A673 (cell line): Measurements from ENCODE around the gene CLEC10A. TPM values are rescaled to one million over a fixed set of nuclear protein-coding genes. Genes with fewer than 3 reads are reported as not detected.
"Not testable (repeated sequence)": the region's sequence is repeated elsewhere in the genome, so short reads cannot be mapped to it uniquely, and the experiment has no call there.

ENCODE experiments used
- Bru-seq: library from RNA; stranded (reverse); fragments of 400-500 nt; gene quantifications from one replicate; lab custom pipeline; 2021; lab: Mats Ljungman, UMichigan
- BruChase-seq, 2 experiments: library from RNA; stranded (reverse); fragments of 400-500 nt; gene quantifications; one replicate each; lab custom pipeline; 2021; lab: Mats Ljungman, UMichigan
- BruUV-seq: library from RNA; stranded (reverse); fragments of 400-500 nt; replicated peaks from 2 replicates; lab custom pipeline; 2021; lab: Mats Ljungman, UMichigan
- CTCF ChIA-PET: fragments of 300-600 bp; sonication (Branson Sonifier 250); formaldehyde crosslinking; loops from one replicate; lab custom pipeline; 2022; ENCODE audit warnings: antibody characterized with exemption; lab: Charles Lee
- POLR2A ChIA-PET: fragments of 300-600 bp; sonication (Branson Sonifier 250); formaldehyde crosslinking; loops from one replicate; lab custom pipeline; 2022; ENCODE audit warnings: antibody characterized with exemption; ENCODE audit not compliant: low non-redundant PET; lab: Charles Lee
- DNase-seq: peaks from one replicate; pipeline ENCODE4 v3.0.0-alpha.2; 2015; ENCODE audit warnings: low spot score
- H3K27ac ChIP-seq: fragments of 200-600 bp; sonication (generic); 2 replicates; pipeline ENCODE4 v1.5.1; 2016; ENCODE audit warnings: mixed run types, low read depth, mild to moderate bottlenecking, mixed read lengths, antibody characterized with exemption, low read length; ENCODE audit not compliant: poor library complexity, severe bottlenecking
- H3K27me3 ChIP-seq: fragments of 200-600 bp; sonication (generic); replicated peaks from 2 replicates; pipeline ENCODE4 v1.6.1; 2017; ENCODE audit warnings: mixed run types, low read depth, mild to moderate bottlenecking, mixed read lengths, antibody characterized with exemption, low read length; ENCODE audit not compliant: insufficient read depth, poor library complexity
- H3K36me3 ChIP-seq: fragments of 200-600 bp; sonication (generic); 2 replicates; pipeline ENCODE4 v1.6.1; 2016; ENCODE audit warnings: mixed run types, mild to moderate bottlenecking, mixed read lengths, antibody characterized with exemption, low read length; ENCODE audit not compliant: insufficient read depth, poor library complexity, severe bottlenecking
- H3K4me1 ChIP-seq: fragments of 200-600 bp; sonication (generic); 2 replicates; pipeline ENCODE4 v1.6.1; 2017; ENCODE audit warnings: mixed run types, mild to moderate bottlenecking, mixed read lengths, antibody characterized with exemption, low read length; ENCODE audit not compliant: insufficient read depth, poor library complexity, severe bottlenecking
- H3K4me3 ChIP-seq: fragments of 200-600 bp; sonication (generic); 2 replicates; pipeline ENCODE4 v1.5.1; 2016; ENCODE audit warnings: low read depth, mixed run types, mild to moderate bottlenecking, mixed read lengths, low read length; ENCODE audit not compliant: poor library complexity, severe bottlenecking
- H3K9me3 ChIP-seq: fragments of 200-600 bp; sonication (generic); 2 replicates; pipeline ENCODE4 v1.6.1; 2016; ENCODE audit warnings: mixed run types, low read depth, mild to moderate bottlenecking, mixed read lengths, antibody characterized with exemption, low read length; ENCODE audit not compliant: poor library complexity, severe bottlenecking
- CTCF ChIP-seq: fragments of 300-800, 200-600 bp; sonication (generic); conservative IDR thresholded peaks from 2 replicates; pipeline ENCODE4 v1.5.1; 2017; ENCODE audit warnings: low read depth, mild to moderate bottlenecking, antibody characterized with exemption, low read length, moderate library complexity, mixed read lengths
- EZH2 ChIP-seq: fragments of 200-600 bp; sonication (generic); IDR thresholded peaks from 2 replicates; pipeline ENCODE4 v1.6.1; 2017; ENCODE audit warnings: borderline replicate concordance, low read depth, mild to moderate bottlenecking, mixed read lengths, antibody characterized with exemption, low read length; ENCODE audit not compliant: poor library complexity, severe bottlenecking
- intact Hi-C: fragments of 100-400 bp; cut with micrococcal nuclease; formaldehyde crosslinking; loops from one replicate; pipeline ENCODE4 v1.10.0; 2022; ENCODE audit not compliant: unreplicated experiment
- long read RNA-seq: library from polyadenylated mRNA; stranded (forward); transcript quantifications from one replicate; pipeline ENCODE4 v2.0.0, GENCODE V29; 2022
- total RNA-seq: library from RNA; stranded (reverse); gene quantifications from 2 replicates; pipeline ENCODE4 v1.2.3, GENCODE V29; 2021

CLEC10A gene
- not detected in 2 replicates for total RNA-seq
- not detected for Bru-seq, nascent RNA
- BruChase-seq, experiment 1, labeled RNA remaining after a 2-hour chase = not detected
- not detected for BruChase-seq, experiment 2, labeled RNA remaining after a 6-hour chase
- long read RNA-seq = 0 reads

GRCh38 chr17:7079581-7080455, at the start of gene CLEC10A:
Gene CLEC10A (minus strand): TSS chr17:7080251. CDS start chr17:7078812, 1,439 bp downstream.
- CTCF ChIA-PET = no interaction called here
- Histone ChIP-seq H3K9me3 (no peaks in the 10 kb centered on the region), H3K27me3 (no peaks in the 10 kb centered on the region), H3K36me3 (no peaks in the 10 kb centered on the region), H3K27ac (no peak within 1 kb of the TSS), H3K4me3 (no peak within 1 kb of the TSS), H3K4me1 (peaks cover 4% of the 10 kb centered on the region)
- TF ChIP-seq EZH2 (no peak), CTCF (no peak)
- POLR2A ChIA-PET = no interaction called here
- intact Hi-C loops = no loop called here
- DNase-seq = no peak
- BruUV-seq = no TSS peak

- TF ChIP-seq EZH2 (no peak), CTCF (no peak)
- BruUV-seq = no TSS peak
- no peak overlapping the region for H3K27ac ChIP-seq
- no peak for DNase-seq
- H3K36me3 ChIP-seq = no peaks in the 10 kb centered on the region
- POLR2A ChIA-PET = no interaction called here
- H3K9me3 ChIP-seq = no peaks in the 10 kb centered on the region
- peaks cover 21% of the 10 kb centered on the region for H3K4me1 ChIP-seq
- intact Hi-C loops = no loop called here
- CTCF ChIA-PET = no interaction called here
- H3K4me3 ChIP-seq = no peak overlapping the region
- no peaks in the 10 kb centered on the region for H3K27me3 ChIP-seq
Observed at GRCh38 chr17:7129311-7129710, 49.3 kb upstream of the CLEC10A start.

GRCh38 chr17:7128160-7128559, 48.1 kb upstream of the CLEC10A start:
- Histone ChIP-seq H3K4me1 (peaks cover 13% of the 10 kb centered on the region), H3K27me3 (no peaks in the 10 kb centered on the region), H3K36me3 (no peaks in the 10 kb centered on the region), H3K9me3 (no peaks in the 10 kb centered on the region), H3K4me3 (no peak overlapping the region), H3K27ac (no peak overlapping the region)
- TF ChIP-seq CTCF (no peak), EZH2 (no peak)
- no TSS peak for BruUV-seq
- CTCF ChIA-PET = no interaction called here
- no peak for DNase-seq
- POLR2A ChIA-PET = no interaction called here
- intact Hi-C loops = no loop called here

GRCh38 chr17:7127501-7127900, 47.5 kb upstream of the CLEC10A start:
- CTCF ChIA-PET = not testable (repeated sequence)

GRCh38 chr17:7126386-7126785, 46.3 kb upstream of the CLEC10A start:
- not testable (repeated sequence) for BruUV-seq
- CTCF ChIA-PET = interaction anchor here (1.4 kb wide), 1 partner anchor 12 kb away, joined by 3 read pairs; no protein-coding TSS in a partner anchor

More at GRCh38 chr17:7127501-7127900, 47.5 kb upstream of the CLEC10A start:
- intact Hi-C loops, POLR2A ChIA-PET, H3K4me3 ChIP-seq, H3K9me3 ChIP-seq, BruUV-seq, H3K36me3 ChIP-seq, H3K27me3 ChIP-seq, H3K27ac ChIP-seq, H3K4me1 ChIP-seq, DNase-seq: not testable (repeated sequence)

More at GRCh38 chr17:7126386-7126785, 46.3 kb upstream of the CLEC10A start:
- H3K4me3 ChIP-seq, DNase-seq, H3K27ac ChIP-seq, H3K4me1 ChIP-seq, intact Hi-C loops, POLR2A ChIA-PET, H3K36me3 ChIP-seq, H3K9me3 ChIP-seq, H3K27me3 ChIP-seq: not testable (repeated sequence)
